Stimulated activated CD4-positive, alpha-beta T cell treated with anti-CD3 and anti-CD28 coated beads, Interleukin-12 subunit alpha, Interleukin-12 subunit beta, amount 100 ng/mL, for 4 hours (primary cell): Measurements from ENCODE around the gene CTSE.
"Not testable (repeated sequence)": the region's sequence is repeated elsewhere in the genome, so short reads cannot be mapped to it uniquely, and the experiment has no call there.

Source experiments
- DNase-seq: peaks from one replicate; pipeline ENCODE4 v3.0.0-alpha.2; 2020

Gene CTSE

DNA sequence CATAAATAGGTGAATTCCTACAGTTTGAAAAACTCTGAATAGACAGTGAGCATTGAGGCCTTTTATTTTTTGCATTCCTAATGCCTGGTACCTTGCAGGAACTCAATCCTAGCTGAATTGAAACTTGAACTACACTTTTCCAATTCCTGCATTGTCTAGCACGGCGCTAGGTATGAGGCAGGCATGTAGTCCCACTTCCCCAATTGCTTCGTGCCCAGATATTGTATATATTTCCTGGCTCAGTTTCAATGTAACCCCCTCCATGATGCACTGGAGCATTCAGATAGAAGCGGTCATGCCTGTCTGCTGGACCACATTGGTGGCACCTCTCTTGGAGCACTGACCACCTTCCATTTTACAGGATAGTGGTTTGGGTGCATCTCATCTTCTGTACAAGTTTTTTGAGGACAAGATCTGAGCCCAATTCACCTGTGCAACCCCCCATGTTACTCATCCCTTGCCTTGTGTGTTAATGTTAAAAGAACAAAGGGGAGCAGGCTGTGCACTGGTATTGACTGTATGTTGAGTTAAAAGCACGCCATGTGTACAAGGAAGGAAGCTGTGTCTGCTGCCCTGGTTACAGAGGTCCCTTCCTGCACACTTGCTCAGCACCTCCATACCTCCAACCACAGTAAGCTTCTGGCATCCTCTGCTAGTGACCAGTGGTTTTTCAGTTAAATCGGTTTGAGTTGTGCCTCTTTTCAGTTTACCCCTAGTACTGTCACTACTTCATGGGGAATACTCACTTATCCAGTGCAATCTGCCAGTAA, 10.5 kb downstream of the CTSE start:
- no peak for DNase-seq

DNA sequence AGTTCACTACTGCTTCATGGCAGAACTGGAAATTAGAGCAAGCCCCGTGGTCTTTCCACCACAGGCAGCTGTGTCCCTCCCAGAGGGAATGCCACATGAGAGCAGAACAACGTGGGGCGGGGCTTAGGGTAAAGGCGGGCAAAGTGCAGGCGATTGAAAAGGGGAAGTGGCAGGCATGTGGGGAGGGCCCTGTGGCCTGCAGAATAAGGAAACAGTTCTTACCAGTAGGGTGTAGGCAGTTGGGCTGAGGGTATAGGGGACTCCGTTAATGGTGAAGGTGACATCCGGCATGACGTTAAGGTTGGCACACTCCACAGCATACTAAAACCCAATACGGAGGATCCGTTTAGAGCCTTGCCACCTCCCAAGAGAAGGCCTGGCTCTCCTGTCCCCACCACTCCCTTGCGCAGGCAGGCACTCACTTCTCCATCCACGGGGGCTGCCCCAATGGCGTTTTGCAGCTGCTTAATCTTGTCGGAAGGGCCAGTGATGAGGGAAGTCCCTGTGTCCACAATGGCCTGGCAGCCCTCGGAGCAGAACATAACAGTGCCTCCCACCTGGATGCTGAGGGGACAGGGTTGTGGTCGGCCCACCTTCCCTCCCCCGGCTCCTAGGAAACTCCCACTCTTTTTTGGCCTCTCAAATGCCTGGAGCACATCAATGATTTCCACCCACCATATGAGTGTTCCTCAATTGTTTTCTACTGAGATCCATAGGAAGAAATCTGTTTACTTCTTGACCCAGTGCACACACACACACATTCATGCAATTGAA, 11.4 kb downstream of the CTSE start:
- DNase-seq = peak; percentile 16

DNA sequence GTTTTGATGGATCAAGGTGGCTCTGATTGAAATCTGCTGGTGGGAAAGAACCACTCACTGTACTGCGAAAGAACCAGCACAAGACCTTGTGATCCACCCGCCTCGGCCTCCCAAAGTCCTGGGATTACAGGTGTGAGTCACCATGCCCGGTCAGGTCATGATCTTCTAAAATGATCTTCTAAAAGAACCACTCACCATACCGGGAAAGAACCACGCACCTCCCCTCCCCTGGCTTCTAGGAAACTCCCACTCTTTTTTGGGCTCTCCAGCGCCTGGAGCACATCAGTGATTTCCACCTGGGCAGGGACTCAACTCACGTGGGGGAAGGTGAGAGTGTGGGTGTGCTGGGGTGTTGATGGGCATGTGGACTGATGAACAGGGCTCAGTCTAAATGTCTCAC, 12.6 kb downstream of the CTSE start:
- DNase-seq = no peak

GRCh38 chr1:206010060-206010459, 13.6 kb downstream of the CTSE start:
- no peak for DNase-seq

DNA sequence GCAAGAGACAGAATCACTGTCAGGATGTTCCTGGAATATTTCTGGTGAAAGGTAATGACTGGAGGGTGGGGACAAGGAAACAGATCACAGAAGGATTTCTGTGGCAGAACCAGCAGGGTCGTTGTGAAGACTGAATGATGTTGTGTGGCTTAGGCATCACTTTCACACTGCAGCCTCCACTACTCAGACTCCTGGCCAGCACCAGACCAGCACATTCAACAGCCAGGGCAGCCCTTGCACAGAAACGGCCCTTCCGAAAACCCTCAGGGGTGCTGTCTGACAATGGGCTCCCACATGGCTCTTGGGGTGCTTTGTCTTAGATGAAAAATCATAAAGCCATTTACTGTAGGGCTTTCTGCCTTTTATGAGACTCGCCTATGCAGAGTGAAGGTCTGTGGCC, 16.7 kb downstream of the CTSE start:
- DNase-seq = no peak

GRCh38 chr1:206005778-206006180, 17.9 kb downstream of the CTSE start:
- DNase-seq = no peak

- DNase-seq = no peak
Measured at GRCh38 chr1:206005234-206005633, 18.5 kb downstream of the CTSE start.

DNA sequence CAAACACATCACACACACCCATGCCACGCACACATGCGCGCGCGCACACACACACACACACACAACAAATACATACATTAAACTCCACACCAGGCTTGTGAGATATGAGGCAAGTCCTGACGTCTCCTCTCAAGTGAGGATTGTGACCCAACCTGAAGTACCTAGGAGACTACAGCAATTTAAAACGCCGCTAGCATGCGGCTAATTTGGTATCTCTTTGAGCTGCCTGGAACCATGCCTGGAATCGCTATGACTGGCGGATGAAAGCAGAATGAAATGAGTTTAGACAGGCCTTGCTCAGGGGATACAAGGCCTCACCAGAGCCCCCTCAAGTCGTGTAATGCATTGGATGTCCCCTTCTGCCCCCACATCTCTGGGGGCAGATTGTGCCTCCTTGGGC, 18.9 kb downstream of the CTSE start:
- DNase-seq = no peak

DNA sequence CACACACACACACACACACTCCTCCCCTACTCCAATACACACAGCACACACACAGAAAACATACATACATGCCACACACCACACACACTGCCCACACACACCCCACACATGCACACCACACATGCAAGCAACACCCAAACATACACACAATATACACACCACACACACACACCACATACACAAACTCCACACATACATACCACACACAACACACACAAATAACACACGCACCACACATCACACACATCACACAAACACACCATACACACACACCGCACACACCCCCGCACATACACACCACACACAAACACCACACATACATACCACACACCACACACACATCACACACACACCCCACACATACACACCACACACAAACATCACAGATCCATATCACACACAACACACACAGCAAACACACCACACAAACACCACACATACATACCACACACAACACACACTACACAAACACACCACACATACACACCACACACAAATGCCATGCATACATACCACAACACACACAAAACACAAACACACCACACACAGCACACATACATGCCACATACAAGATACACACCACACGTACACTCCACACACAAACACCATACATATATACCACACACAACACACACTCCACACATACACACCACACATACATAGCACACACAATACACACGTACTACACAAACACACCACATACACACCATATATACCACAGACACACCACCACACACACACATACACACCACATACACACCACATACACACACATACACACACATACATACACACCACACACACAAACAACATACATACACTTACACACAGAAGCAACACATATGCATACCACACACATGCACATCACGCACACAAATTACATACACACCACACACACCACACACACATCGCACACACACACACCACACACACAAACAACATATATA, 19.6 kb downstream of the CTSE start:
- no peak for DNase-seq

- DNase-seq = no peak
Measured at GRCh38 chr1:206002871-206003801, 20.6 kb downstream of the CTSE start, which contains the start of gene RAB7B. Gene RAB7B (minus strand): TSS chr1:206003395. CDS start chr1:205994135, 9,260 bp downstream.

- DNase-seq = no peak
Measured at GRCh38 chr1:206002160-206002559, 21.5 kb downstream of the CTSE start.

DNA sequence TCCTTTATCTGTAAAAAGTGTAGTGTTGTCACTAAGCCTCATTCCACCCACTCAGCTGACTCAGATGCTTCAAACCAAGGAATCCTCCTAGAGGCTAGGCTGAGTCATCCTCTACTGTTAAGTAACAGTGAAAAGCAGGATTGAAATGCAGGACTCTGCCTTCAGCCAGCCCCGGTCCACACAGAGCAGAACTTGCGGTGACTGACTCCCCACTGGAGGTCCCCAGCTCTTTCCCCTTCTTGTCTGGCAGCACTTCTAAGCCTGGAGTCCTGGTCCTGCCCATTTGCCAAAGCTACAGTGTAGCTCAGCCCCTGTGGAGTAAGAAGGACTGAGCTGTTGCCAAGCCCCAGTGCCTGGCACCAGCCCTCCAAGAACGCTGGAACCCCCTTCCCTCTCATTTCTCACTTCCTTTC, 22.2 kb downstream of the CTSE start:
- peak; percentile 16 for DNase-seq

DNA sequence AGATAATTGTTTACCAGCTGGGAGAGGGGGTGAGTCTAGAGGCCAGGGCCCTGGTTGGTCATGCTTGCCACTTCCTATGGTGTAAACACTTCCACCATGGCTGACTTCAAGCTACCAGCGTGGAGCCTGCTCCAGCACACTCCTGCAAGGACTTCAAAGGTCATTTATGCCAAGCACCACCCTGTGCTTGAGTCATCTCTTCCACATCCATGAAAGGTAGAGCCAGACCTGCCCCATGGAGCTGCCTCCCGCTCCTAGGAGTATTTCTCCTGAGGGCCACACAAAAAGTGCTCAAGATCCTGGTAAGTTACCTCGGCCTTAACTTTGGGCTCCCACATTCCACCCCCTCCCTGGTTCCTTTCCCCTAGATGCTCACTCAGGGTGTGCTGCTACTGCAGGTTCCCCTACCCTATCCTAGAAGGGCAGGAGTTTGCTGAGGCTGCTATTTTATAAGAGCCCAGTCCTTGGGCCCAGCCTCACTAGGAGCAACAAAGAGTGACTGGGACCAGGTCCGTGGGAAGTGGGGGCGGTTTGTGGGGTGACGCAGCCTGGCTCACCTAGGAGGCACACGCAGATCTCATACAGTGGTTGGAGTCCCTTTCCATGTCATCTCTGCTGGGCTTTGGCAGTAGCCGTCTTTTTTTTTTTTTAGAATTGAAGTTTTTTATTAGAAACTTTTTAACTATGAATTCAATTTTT, 22.9 kb downstream of the CTSE start:
- DNase-seq = peak; percentile 22

- no peak for DNase-seq
Measured at GRCh38 chr1:205998457-205999241, 25.0 kb downstream of the CTSE start.

DNA sequence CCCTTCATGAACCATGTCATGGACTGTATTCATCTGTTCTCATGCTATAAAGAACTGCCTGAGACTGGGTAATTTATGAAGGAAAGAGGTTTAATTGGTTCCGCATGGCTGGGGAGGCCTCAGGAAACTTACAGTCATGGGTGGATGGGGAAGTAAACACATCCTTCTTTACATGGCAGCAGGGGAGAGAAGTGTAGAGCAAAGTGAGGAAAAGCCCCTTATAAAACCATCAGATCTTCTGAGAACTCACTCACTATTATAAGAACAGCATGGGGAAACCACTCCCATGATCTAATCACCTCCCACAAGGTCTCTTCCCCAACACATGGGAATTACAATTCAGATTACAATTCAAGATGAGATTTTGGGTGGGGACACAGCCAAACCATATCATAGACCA, 27.1 kb downstream of the CTSE start:
- not testable (repeated sequence) for DNase-seq

GRCh38 chr1:205994346-205994745, 29.3 kb downstream of the CTSE start:
- DNase-seq = no peak

DNA sequence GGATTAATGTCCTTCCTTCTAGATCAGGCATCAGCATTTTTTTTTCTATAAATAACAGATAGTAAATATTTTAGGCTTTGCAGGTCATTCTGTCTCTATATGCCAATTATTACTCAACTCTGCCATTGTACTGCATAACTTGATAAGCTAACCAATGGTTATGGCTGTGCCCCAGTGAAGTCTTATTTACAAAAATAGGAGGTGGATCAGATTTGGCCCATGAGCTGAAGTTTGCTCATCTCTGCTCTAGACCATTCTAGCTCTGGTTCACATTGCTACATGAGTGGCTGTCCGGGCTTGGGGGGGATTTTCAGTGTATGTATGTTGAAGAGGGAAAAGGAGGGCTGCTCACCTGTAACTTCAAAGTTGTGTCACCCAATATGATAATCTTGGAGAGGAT, 30.6 kb downstream of the CTSE start:
- DNase-seq = no peak

DNA sequence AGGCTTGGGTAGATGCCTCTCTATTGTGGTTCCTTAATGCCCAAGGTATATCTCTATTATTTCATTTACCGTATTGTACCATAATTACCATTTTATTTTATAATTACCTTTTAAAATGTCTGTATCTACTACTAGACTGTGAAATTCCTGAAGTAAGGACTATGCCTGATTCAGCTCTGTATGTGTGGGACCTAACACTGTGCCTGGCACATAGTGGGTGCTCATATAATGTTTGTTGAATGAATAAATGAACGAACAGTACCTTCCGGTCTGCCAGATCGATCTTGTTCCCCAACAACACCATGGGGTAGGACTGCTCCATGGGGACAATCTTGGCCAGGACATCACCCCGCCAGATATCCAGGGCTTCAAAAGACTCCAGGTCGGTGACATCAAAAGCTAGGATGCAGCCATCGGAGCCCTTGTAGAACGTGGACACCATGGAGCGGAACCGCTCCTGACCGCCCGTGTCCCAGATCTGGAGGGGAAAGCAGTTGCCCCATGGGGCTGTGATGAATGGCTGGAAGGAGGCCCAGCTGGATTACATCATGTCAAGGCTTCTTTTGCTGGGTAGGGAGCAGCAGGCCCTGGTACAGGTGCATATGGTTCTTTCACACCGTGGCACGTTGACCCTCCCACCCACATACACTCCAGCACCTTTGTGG, 31.3 kb downstream of the CTSE start:
- DNase-seq = no peak

- no peak for DNase-seq
Measured at GRCh38 chr1:205991237-205991636, 32.5 kb downstream of the CTSE start.

DNA sequence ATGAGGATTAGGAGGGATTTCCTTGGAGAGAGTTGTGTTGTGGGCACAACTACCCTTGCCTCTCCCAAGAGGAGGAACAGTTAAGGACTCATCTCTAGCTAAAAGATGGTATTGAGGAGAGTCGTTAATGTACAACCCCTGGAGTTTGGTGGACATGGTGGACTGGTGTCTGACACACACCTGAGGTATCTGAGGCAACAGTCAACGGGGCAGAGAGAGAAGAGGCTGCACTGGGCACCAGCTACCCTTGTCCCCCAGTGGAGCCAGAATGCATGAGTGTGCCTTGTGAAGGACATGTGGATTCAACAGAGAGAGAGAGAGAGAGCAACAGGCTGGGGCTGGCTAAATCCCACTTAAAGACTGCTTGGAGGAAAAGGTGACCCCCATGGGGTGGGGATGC, 33.5 kb downstream of the CTSE start:
- no peak for DNase-seq
